Activated B cell treated with CpG ODN at 0.5 μM for 24 hours (primary cell): ENCODE data around the gene ZC3H6. TPM values are rescaled to one million over a fixed set of nuclear protein-coding genes. Genes with fewer than 3 reads are reported as not detected.

Source experiments
- ATAC-seq: fragments of 200-7000 bp; cut with Tn5 transposase; one replicate; pipeline ENCODE4 v1.10.0; 2021; ENCODE audit warnings: low read depth, mild to moderate bottlenecking, moderate library complexity
- CTCF ChIA-PET: fragments of 350-600 bp; sonication (Branson Sonifier 250); formaldehyde crosslinking; loops from one replicate; lab custom pipeline; 2021; ENCODE audit warnings: antibody characterized with exemption; lab: Charles Lee
- POLR2A ChIA-PET: fragments of 350-600 bp; sonication (Branson Sonifier 250); formaldehyde crosslinking; loops from one replicate; lab custom pipeline; 2021; ENCODE audit warnings: antibody characterized with exemption; lab: Charles Lee
- DNase-seq: peaks from one replicate; pipeline ENCODE4 v3.0.0; 2022
- H3K27ac Mint-ChIP-seq: one replicate; pipeline ENCODE4 v1.8.0; 2020; ENCODE audit warnings: mixed read lengths
- H3K27me3 Mint-ChIP-seq: one replicate; pipeline ENCODE4 v1.8.0; 2021; ENCODE audit warnings: mixed read lengths
- H3K36me3 Mint-ChIP-seq: one replicate; pipeline ENCODE4 v1.8.0; 2021; ENCODE audit warnings: low read depth, mixed read lengths
- H3K4me1 Mint-ChIP-seq: one replicate; pipeline ENCODE4 v1.8.0; 2021; ENCODE audit warnings: mixed read lengths
- H3K4me3 Mint-ChIP-seq: one replicate; pipeline ENCODE4 v1.8.0; 2020; ENCODE audit warnings: mild to moderate bottlenecking, mixed read lengths
- H3K9me3 Mint-ChIP-seq: one replicate; pipeline ENCODE4 v1.8.0; 2020; ENCODE audit warnings: mixed read lengths
- CTCF ChIP-seq: fragments of 200-600 bp; IDR thresholded peaks from one replicate; pipeline ENCODE4 v1.8.0; 2022; ENCODE audit warnings: antibody characterized with exemption, mild to moderate bottlenecking
- intact Hi-C: fragments of 100-400 bp; cut with micrococcal nuclease; formaldehyde crosslinking; loops from one replicate; pipeline ENCODE4 v1.15.1; 2024
- total RNA-seq: library from RNA; stranded (reverse); gene quantifications from 2 replicates; pipeline ENCODE4 v1.2.3, GENCODE V29; 2022

ZC3H6 gene
- total RNA-seq, 1 donor from 2014 or later, result 7.3 TPM

DNA sequence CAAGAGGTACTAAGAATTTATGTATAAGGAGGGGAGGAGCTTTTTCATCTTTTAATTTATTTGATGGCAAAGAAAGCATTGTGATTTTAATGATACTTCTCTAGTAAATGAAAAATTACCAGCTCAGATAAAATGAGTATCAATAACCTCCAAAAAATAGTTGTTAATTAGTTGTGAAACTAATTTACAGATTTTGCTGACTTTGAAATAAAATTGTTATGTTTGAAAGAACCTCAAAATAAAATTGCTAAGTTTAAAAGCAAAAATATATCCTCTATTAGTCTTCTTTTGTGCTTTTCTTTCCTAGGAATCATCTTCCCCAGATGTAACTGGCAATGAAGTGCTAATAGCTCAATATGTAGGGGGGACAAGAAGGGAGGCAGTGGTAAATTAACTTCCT lies 36.5 kb downstream of the ZC3H6 start:
- H3K4me1 Mint-ChIP-seq, result no peaks in the 10 kb centered on the region
- CTCF ChIA-PET, result no interaction called here
- H3K27ac Mint-ChIP-seq, result no peak overlapping the region
- peaks cover 40% of the 10 kb centered on the region for H3K36me3 Mint-ChIP-seq
- DNase-seq (no peak), ATAC-seq (no peak)
- intact Hi-C loops, result no loop called here
- no peaks in the 10 kb centered on the region for H3K27me3 Mint-ChIP-seq
- POLR2A ChIA-PET, result no interaction called here
- H3K9me3 Mint-ChIP-seq, result no peaks in the 10 kb centered on the region
- no peak overlapping the region for H3K4me3 Mint-ChIP-seq
- no peak for TF ChIP-seq CTCF

- POLR2A ChIA-PET, result no interaction called here
- Mint-ChIP-seq H3K9me3 (no peaks in the 10 kb centered on the region), H3K27ac (no peak overlapping the region), H3K27me3 (no peaks in the 10 kb centered on the region), H3K4me3 (no peak overlapping the region), H3K4me1 (no peaks in the 10 kb centered on the region), H3K36me3 (peaks cover 35% of the 10 kb centered on the region)
- TF ChIP-seq CTCF, result no peak
- DNase-seq (no peak), ATAC-seq (no peak)
- CTCF ChIA-PET, result no interaction called here
- intact Hi-C loops, result no loop called here
These were observed 37.4 kb downstream of the ZC3H6 start for GRCh38 chr2:112312821-112313220.

DNA sequence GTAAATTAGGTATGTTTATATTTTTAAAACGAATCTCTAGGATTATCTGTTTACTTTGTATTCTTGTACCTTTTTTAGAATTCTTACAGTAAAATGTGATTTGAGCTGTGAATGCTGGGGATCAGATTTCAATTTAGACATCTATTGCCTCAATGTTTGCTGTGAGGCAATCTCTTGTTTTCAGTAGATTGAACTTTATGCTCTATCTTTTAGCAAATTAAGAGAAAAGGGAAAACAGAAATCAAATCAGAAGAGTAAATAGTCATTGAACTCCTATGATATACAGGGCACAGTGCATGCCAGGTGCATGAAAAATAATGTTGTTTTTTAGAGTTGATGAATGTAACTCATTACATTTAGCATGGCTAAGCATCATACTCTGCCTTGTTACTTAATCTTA lies 39.5 kb downstream of the ZC3H6 start:
- CTCF ChIA-PET, result no interaction called here
- DNase-seq (no peak), ATAC-seq (no peak)
- Mint-ChIP-seq H3K4me3 (no peak overlapping the region), H3K4me1 (no peaks in the 10 kb centered on the region), H3K36me3 (peaks cover 42% of the 10 kb centered on the region), H3K27ac (no peak overlapping the region), H3K27me3 (no peaks in the 10 kb centered on the region), H3K9me3 (no peaks in the 10 kb centered on the region)
- POLR2A ChIA-PET, result no interaction called here
- no peak for TF ChIP-seq CTCF
- intact Hi-C loops, result no loop called here

- Mint-ChIP-seq H3K27ac (no peak overlapping the region), H3K27me3 (no peaks in the 10 kb centered on the region), H3K4me3 (no peak overlapping the region), H3K4me1 (no peaks in the 10 kb centered on the region), H3K9me3 (no peaks in the 10 kb centered on the region), H3K36me3 (peaks cover 26% of the 10 kb centered on the region)
- ChIA-PET CTCF (no interaction called here), POLR2A (no interaction called here)
- DNase-seq, result no peak
- ATAC-seq, result no peak
- intact Hi-C loops, result no loop called here
- no peak for TF ChIP-seq CTCF
These were observed 42.1 kb downstream of the ZC3H6 start for GRCh38 chr2:112317303-112318158.

GRCh38 chr2:112318515-112318914 lies 43.1 kb downstream of the ZC3H6 start:
- no peaks in the 10 kb centered on the region for H3K9me3 Mint-ChIP-seq
- DNase-seq (no peak), ATAC-seq (no peak)
- intact Hi-C loops, result no loop called here
- ChIA-PET POLR2A (no interaction called here), CTCF (no interaction called here)
- H3K4me3 Mint-ChIP-seq, result no peak overlapping the region
- no peak overlapping the region for H3K27ac Mint-ChIP-seq
- H3K36me3 Mint-ChIP-seq, result peaks cover 29% of the 10 kb centered on the region
- H3K27me3 Mint-ChIP-seq, result no peaks in the 10 kb centered on the region
- TF ChIP-seq CTCF, result no peak
- H3K4me1 Mint-ChIP-seq, result no peaks in the 10 kb centered on the region
